ENCODE data around the gene ITPRIPL2. TPM values are rescaled to one million over a fixed set of nuclear protein-coding genes. Genes with fewer than 3 reads are reported as not detected.
A peak's percentile ranks its signal among the peaks of the same experiment; 100 is the strongest.

ITPRIPL2 gene
- total and polyA plus RNA-seq, 2 of the 13 experiments (the other 11 are each of a cell fraction or from before 2014, with no cell fraction given) = 5.9 to 12.6 TPM

DNA sequence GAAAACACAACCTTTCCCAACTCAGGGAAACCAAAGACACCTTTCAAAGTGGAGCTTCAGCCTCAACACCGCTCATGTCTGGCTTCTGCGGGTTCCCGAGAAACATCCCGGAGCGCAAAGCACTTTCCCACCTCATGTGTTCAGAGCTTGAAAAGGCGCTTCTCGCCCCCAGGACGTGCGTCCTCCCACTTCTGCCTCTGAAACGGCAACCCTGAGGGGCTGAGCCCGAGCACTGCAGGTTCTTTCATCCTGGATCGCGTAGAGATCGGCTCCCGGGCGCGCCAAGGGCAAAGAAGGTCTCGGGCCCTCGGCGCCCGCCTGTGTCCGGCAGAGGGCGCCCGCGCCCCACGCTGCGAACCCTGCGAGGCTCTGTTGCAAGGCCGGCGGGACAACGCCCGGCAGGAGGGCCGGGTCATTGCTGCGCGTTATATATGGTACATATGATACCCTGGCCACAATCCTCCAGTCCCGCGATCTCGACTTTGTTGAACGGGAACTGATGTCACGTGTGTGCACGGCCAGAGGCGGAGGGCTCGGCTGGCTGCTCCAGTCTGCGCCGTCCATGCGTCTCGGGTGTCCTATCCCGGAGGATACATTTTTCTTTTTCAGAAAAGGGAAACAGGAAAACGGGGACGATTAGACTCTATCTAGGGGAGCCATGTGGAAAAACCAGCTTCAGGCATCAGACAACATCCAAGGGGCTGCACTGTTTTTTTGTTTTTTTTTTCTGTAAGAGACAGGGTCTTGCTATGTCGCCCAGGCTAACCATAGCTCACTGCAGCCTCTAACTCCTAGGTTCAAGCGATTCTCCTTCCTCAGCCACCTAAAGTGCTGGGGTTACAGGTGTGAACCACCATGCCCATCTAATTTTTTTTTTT, 27.2 kb upstream of the ITPRIPL2 start (continued):
- TF ChIP-seq, protein P1, sequence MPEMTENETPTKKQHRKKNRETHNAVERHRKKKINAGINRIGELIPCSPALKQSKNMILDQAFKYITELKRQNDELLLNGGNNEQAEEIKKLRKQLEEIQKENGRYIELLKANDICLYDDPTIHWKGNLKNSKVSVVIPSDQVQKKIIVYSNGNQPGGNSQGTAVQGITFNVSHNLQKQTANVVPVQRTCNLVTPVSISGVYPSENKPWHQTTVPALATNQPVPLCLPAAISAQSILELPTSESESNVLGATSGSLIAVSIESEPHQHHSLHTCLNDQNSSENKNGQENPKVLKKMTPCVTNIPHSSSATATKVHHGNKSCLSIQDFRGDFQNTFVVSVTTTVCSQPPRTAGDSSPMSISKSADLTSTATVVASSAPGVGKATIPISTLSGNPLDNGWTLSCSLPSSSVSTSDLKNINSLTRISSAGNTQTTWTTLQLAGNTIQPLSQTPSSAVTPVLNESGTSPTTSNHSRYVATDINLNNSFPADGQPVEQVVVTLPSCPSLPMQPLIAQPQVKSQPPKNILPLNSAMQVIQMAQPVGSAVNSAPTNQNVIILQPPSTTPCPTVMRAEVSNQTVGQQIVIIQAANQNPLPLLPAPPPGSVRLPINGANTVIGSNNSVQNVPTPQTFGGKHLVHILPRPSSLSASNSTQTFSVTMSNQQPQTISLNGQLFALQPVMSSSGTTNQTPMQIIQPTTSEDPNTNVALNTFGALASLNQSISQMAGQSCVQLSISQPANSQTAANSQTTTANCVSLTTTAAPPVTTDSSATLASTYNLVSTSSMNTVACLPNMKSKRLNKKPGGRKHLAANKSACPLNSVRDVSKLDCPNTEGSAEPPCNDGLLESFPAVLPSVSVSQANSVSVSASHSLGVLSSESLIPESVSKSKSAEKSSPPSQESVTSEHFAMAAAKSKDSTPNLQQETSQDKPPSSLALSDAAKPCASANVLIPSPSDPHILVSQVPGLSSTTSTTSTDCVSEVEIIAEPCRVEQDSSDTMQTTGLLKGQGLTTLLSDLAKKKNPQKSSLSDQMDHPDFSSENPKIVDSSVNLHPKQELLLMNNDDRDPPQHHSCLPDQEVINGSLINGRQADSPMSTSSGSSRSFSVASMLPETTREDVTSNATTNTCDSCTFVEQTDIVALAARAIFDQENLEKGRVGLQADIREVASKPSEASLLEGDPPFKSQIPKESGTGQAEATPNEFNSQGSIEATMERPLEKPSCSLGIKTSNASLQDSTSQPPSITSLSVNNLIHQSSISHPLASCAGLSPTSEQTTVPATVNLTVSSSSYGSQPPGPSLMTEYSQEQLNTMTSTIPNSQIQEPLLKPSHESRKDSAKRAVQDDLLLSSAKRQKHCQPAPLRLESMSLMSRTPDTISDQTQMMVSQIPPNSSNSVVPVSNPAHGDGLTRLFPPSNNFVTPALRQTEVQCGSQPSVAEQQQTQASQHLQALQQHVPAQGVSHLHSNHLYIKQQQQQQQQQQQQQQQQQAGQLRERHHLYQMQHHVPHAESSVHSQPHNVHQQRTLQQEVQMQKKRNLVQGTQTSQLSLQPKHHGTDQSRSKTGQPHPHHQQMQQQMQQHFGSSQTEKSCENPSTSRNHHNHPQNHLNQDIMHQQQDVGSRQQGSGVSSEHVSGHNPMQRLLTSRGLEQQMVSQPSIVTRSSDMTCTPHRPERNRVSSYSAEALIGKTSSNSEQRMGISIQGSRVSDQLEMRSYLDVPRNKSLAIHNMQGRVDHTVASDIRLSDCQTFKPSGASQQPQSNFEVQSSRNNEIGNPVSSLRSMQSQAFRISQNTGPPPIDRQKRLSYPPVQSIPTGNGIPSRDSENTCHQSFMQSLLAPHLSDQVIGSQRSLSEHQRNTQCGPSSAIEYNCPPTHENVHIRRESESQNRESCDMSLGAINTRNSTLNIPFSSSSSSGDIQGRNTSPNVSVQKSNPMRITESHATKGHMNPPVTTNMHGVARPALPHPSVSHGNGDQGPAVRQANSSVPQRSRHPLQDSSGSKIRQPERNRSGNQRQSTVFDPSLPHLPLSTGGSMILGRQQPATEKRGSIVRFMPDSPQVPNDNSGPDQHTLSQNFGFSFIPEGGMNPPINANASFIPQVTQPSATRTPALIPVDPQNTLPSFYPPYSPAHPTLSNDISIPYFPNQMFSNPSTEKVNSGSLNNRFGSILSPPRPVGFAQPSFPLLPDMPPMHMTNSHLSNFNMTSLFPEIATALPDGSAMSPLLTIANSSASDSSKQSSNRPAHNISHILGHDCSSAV (CRISPR knock-in tag; IDR thresholded peaks at IDR 0.05; ENCODE audit: borderline replicate concordance) = peak; percentile 91
- TF ChIP-seq ZBTB7B (CRISPR knock-in tag; IDR thresholded peaks at IDR 0.05) (peak; percentile 54; the same call in 1 of the 2 replicates), HCFC1 (IDR thresholded peaks at IDR 0.05; ENCODE audit: low read depth, low read length) (no peak), SNAPC4 (CRISPR knock-in tag; IDR thresholded peaks at IDR 0.05) (no peak), PHF21A (CRISPR knock-in tag; IDR thresholded peaks at IDR 0.05) (peak; percentile 93), HIC2 (CRISPR knock-in tag; IDR thresholded peaks at IDR 0.05; ENCODE audit: low read depth) (no peak; the same call in 1 of the 2 replicates), ZNF614 (CRISPR knock-in tag; IDR thresholded peaks at IDR 0.05; ENCODE audit: borderline replicate concordance) (peak; percentile 86), NR1H2 (CRISPR knock-in tag; IDR thresholded peaks at IDR 0.05; ENCODE audit: borderline replicate concordance, low read depth) (no peak), HIVEP1 (CRISPR knock-in tag; IDR thresholded peaks at IDR 0.05) (peak; percentile 90), TRIM24 (CRISPR knock-in tag; IDR thresholded peaks at IDR 0.05) (no peak), HNRNPLL (IDR thresholded peaks at IDR 0.05; ENCODE audit: low read depth, low read length, poor library complexity, severe bottlenecking) (peak; percentile 75)
- TF ChIP-seq, protein P2, sequence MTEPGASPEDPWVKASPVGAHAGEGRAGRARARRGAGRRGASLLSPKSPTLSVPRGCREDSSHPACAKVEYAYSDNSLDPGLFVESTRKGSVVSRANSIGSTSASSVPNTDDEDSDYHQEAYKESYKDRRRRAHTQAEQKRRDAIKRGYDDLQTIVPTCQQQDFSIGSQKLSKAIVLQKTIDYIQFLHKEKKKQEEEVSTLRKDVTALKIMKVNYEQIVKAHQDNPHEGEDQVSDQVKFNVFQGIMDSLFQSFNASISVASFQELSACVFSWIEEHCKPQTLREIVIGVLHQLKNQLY (CRISPR knock-in tag; IDR thresholded peaks at IDR 0.05) = peak; percentile 50; the same call in 1 of the 2 replicates

Data from HepG2 (cell line).